ENCODE measurements around the gene OTOP3. TPM values are rescaled to one million over a fixed set of nuclear protein-coding genes. Genes with fewer than 3 reads are reported as not detected.
A peak's percentile ranks its signal among the peaks of the same experiment; 100 is the strongest.

OTOP3 gene
- total and polyA plus RNA-seq, 8 donors, result 0.15 to 0.65 (median 0.35) TPM

- intact Hi-C loops (cut with DNase I), result no loop called here
- H3K36me3 ChIP-seq, result no peaks in the 10 kb centered on the region
Measured at GRCh38 chr17:74994440-74994839, 58.7 kb downstream of the OTOP3 start.

GRCh38 chr17:74995847-74996246 lies 60.1 kb downstream of the OTOP3 start:
- TF ChIP-seq CTCF (IDR thresholded peaks at IDR 0.05), result no peak
- H3K9me3 ChIP-seq, result no peaks in the 10 kb centered on the region
- ATAC-seq, result no peak
- intact Hi-C loops (cut with DNase I), result no loop called here
- DNase-seq, result no peak
- no peak overlapping the region for H3K4me3 ChIP-seq
- H3K27ac ChIP-seq, result peak overlapping the region in 3 of 4 donors; percentile 8 to 12 (median 10)
- peaks cover 0 to 23% (median 4%) of the 10 kb centered on the region in 3 donors for H3K4me1 ChIP-seq
- H3K27me3 ChIP-seq, result no peaks in the 10 kb centered on the region
- H3K36me3 ChIP-seq, result no peaks in the 10 kb centered on the region
- 51% methylated on average over 5 of the region's 5 CpGs for WGBS, 2 donors
- FAIRE-seq, result no peak

More at GRCh38 chr17:74994440-74994839, 58.7 kb downstream of the OTOP3 start:
- H3K4me3 ChIP-seq, result no peak overlapping the region
- no peaks in the 10 kb centered on the region for H3K27me3 ChIP-seq
- WGBS, 2 donors, result 63 to 75% methylated on average over 7 of the region's 7 CpGs
- TF ChIP-seq CTCF (IDR thresholded peaks at IDR 0.05), result no peak
- peak overlapping the region in 3 of 4 donors; percentile 37 to 85 (median 83) for H3K27ac ChIP-seq
- no peak for FAIRE-seq
- no peak for ATAC-seq
- H3K9me3 ChIP-seq, result no peaks in the 10 kb centered on the region
- no peak for DNase-seq
- H3K4me1 ChIP-seq, result peaks cover 0 to 23% (median 4%) of the 10 kb centered on the region in 3 donors

GRCh38 chr17:74998783-74999182 lies 63.1 kb downstream of the OTOP3 start:
- WGBS, 2 donors, result 82 to 85% methylated on average over 6 of the region's 6 CpGs
- no peaks in the 10 kb centered on the region for H3K9me3 ChIP-seq
- H3K4me1 ChIP-seq, result peaks cover 0 to 5% (median 0%) of the 10 kb centered on the region in 3 donors
- no peak overlapping the region for H3K4me3 ChIP-seq
- no peak overlapping the region for H3K27ac ChIP-seq
- no peaks in the 10 kb centered on the region for H3K27me3 ChIP-seq
- FAIRE-seq (no peak), DNase-seq (no peak), ATAC-seq (no peak)
- peaks cover 0 to 8% (median 0%) of the 10 kb centered on the region in 3 donors for H3K36me3 ChIP-seq
- no peak for TF ChIP-seq CTCF (IDR thresholded peaks at IDR 0.05)
- intact Hi-C loops (cut with DNase I), result no loop called here

- H3K27me3 ChIP-seq, result no peaks in the 10 kb centered on the region
- intact Hi-C loops (cut with DNase I), result no loop called here
- 65 to 75% methylated on average over 4 of the region's 4 CpGs for WGBS, 2 donors
- H3K36me3 ChIP-seq, result peaks cover 0 to 8% (median 0%) of the 10 kb centered on the region in 3 donors
- ATAC-seq, result no peak
- no peaks in the 10 kb centered on the region for H3K9me3 ChIP-seq
- H3K27ac ChIP-seq, result no peak overlapping the region
- DNase-seq, result no peak
- H3K4me1 ChIP-seq, result no peaks in the 10 kb centered on the region
- no peak overlapping the region for H3K4me3 ChIP-seq
- TF ChIP-seq CTCF (IDR thresholded peaks at IDR 0.05), result no peak
- FAIRE-seq, result no peak
Measured at GRCh38 chr17:74999523-74999922, 63.8 kb downstream of the OTOP3 start.

Other genes with a start within 250 kb of the OTOP3 start
- gene CD300LF, start 223.0 kb upstream of the OTOP3 start, total RNA-seq, result 1 to 10 TPM in 1 of 6 donors, under 1 TPM in 5; 0.19 to 4.7 (median 0.26) TPM
- gene CD300LF, start 223.0 kb upstream of the OTOP3 start, polyA plus RNA-seq, result under 1 TPM; 0.28 to 0.42 TPM
- 1 to 10 TPM in 3 of 6 donors, under 1 TPM in 3; 0.79 to 1.8 (median 1.2) TPM for gene RAB37, start 198.6 kb upstream of the OTOP3 start, total RNA-seq
- gene RAB37, start 198.6 kb upstream of the OTOP3 start, polyA plus RNA-seq, result 1 to 10 TPM; 1.3 to 3.1 TPM
- 10 to 100 TPM; 40.1 to 78.5 (median 55.9) TPM for gene NHERF1, start 187.3 kb upstream of the OTOP3 start, total RNA-seq
- 10 to 100 TPM; 48.9 to 91.9 TPM for gene NHERF1, start 187.3 kb upstream of the OTOP3 start, polyA plus RNA-seq
- 10 to 100 TPM; 14.4 to 27.6 (median 22.4) TPM for gene NAT9, start 159.6 kb upstream of the OTOP3 start, total RNA-seq
- gene NAT9, start 159.6 kb upstream of the OTOP3 start, polyA plus RNA-seq, result 10 to 100 TPM; 38.3 to 38.5 TPM
- under 1 TPM in 3 of 6 donors, not detected in 3; 0.03 to 0.12 (median 0.06) TPM for gene GRIN2C, start 76.0 kb upstream of the OTOP3 start, total RNA-seq
- gene GRIN2C, start 76.0 kb upstream of the OTOP3 start, polyA plus RNA-seq, result under 1 TPM; 0.09 to 0.15 TPM
- 10 to 100 TPM in 4 of 6 donors, 1 to 10 TPM in 2; 4.3 to 15.1 (median 12.5) TPM for gene FDXR, start 62.9 kb upstream of the OTOP3 start, total RNA-seq
- gene FDXR, start 62.9 kb upstream of the OTOP3 start, polyA plus RNA-seq, result 10 to 100 TPM in 1 of 2 donors, 1 to 10 TPM in 1; 8.5 to 11.4 TPM
- gene FADS6, start 42.3 kb upstream of the OTOP3 start, total RNA-seq, result under 1 TPM in 1 of 6 donors, not detected in 5; 0.16 TPM
- under 1 TPM in 1 of 2 donors, not detected in 1; 0.07 TPM for gene FADS6, start 42.3 kb upstream of the OTOP3 start, polyA plus RNA-seq
- gene USH1G, start 12.6 kb upstream of the OTOP3 start, total RNA-seq, result under 1 TPM in 5 of 6 donors, not detected in 1; 0.03 to 0.17 (median 0.09) TPM
- gene USH1G, start 12.6 kb upstream of the OTOP3 start, polyA plus RNA-seq, result under 1 TPM; 0.08 to 0.09 TPM
- not detected for gene OTOP2, start 11.6 kb upstream of the OTOP3 start, total RNA-seq
- not detected for gene OTOP2, start 11.6 kb upstream of the OTOP3 start, polyA plus RNA-seq
- 100 to 1,000 TPM in 5 of 6 donors, 10 to 100 TPM in 1; 76.7 to 145 (median 117) TPM for gene HID1, start 36.9 kb downstream of the OTOP3 start, total RNA-seq
- gene HID1, start 36.9 kb downstream of the OTOP3 start, polyA plus RNA-seq, result 100 to 1,000 TPM; 217 to 262 TPM
- gene CDR2L, start 51.7 kb downstream of the OTOP3 start, total RNA-seq, result 10 to 100 TPM in 1 of 6 donors, 1 to 10 TPM in 5; 2.3 to 11.2 (median 3.4) TPM
- 1 to 10 TPM; 4.6 to 5.7 TPM for gene CDR2L, start 51.7 kb downstream of the OTOP3 start, polyA plus RNA-seq
- 10 to 100 TPM; 11.7 to 22.2 (median 14.1) TPM for gene MRPL58, start 76.8 kb downstream of the OTOP3 start, total RNA-seq
- gene MRPL58, start 76.8 kb downstream of the OTOP3 start, polyA plus RNA-seq, result 10 to 100 TPM; 20.9 to 23.6 TPM
- 100 to 1,000 TPM in 4 of 6 donors, 10 to 100 TPM in 2; 81.6 to 121 (median 105) TPM for gene ATP5PD, start 111.1 kb downstream of the OTOP3 start, total RNA-seq
- gene ATP5PD, start 111.1 kb downstream of the OTOP3 start, polyA plus RNA-seq, result 100 to 1,000 TPM; 215 to 229 TPM
- gene KCTD2, start 111.3 kb downstream of the OTOP3 start, total RNA-seq, result 10 to 100 TPM in 1 of 6 donors, 1 to 10 TPM in 5; 6.3 to 13.2 (median 8.5) TPM
- 10 to 100 TPM; 13.0 to 14.6 TPM for gene KCTD2, start 111.3 kb downstream of the OTOP3 start, polyA plus RNA-seq
- 1 to 10 TPM; 2.2 to 5.2 (median 4.0) TPM for gene SLC16A5, start 152.1 kb downstream of the OTOP3 start, total RNA-seq
- 1 to 10 TPM; 7.8 to 8.8 TPM for gene SLC16A5, start 152.1 kb downstream of the OTOP3 start, polyA plus RNA-seq
- gene ARMC7, start 174.1 kb downstream of the OTOP3 start, total RNA-seq, result 1 to 10 TPM; 2.3 to 7.4 (median 3.4) TPM
- 1 to 10 TPM; 5.7 to 6.3 TPM for gene ARMC7, start 174.1 kb downstream of the OTOP3 start, polyA plus RNA-seq
- 10 to 100 TPM; 14.4 to 32.3 (median 18.7) TPM for gene NT5C, start 195.8 kb downstream of the OTOP3 start, total RNA-seq
- 10 to 100 TPM; 62.5 to 76.3 TPM for gene NT5C, start 195.8 kb downstream of the OTOP3 start, polyA plus RNA-seq
- gene JPT1, start 218.6 kb downstream of the OTOP3 start, total RNA-seq, result 10 to 100 TPM in 3 of 6 donors, 1 to 10 TPM in 3; 7.5 to 32.9 (median 11.9) TPM
- 10 to 100 TPM; 21.8 to 33.1 TPM for gene JPT1, start 218.6 kb downstream of the OTOP3 start, polyA plus RNA-seq
- gene SUMO2, start 247.1 kb downstream of the OTOP3 start, total RNA-seq, result 100 to 1,000 TPM; 102 to 178 (median 141) TPM
- 10 to 100 TPM; 38.1 to 62.6 TPM for gene SUMO2, start 247.1 kb downstream of the OTOP3 start, polyA plus RNA-seq

Data from pancreas (tissue), 10 donors.